Activated CD8-positive, alpha-beta T cell treated with anti-CD3 and anti-CD28 coated beads for 36 hours (primary cell): ENCODE results near the gene ACTRT2. TPM values are rescaled to one million over a fixed set of nuclear protein-coding genes. Genes with fewer than 3 reads are reported as not detected.

Experiments
- ATAC-seq: fragments of 200-7000 bp; cut with Tn5 transposase; one replicate; pipeline ENCODE4 v1.10.0; 2021; ENCODE audit warnings: mild to moderate bottlenecking, moderate library complexity
- CTCF ChIA-PET: fragments of 350-600 bp; sonication (Branson Sonifier 250); formaldehyde crosslinking; loops from one replicate; lab custom pipeline; 2021; ENCODE audit warnings: antibody characterized with exemption; lab: Charles Lee
- POLR2A ChIA-PET: fragments of 350-600 bp; sonication (Branson Sonifier 250); formaldehyde crosslinking; loops from one replicate; lab custom pipeline; 2021; ENCODE audit warnings: antibody characterized with exemption; lab: Charles Lee
- DNase-seq: peaks from one replicate; pipeline ENCODE4 v3.0.0-alpha.2; 2020
- H3K27ac Mint-ChIP-seq: one replicate; pipeline ENCODE4 v1.8.0; 2021; ENCODE audit warnings: mild to moderate bottlenecking, mixed read lengths
- H3K27me3 Mint-ChIP-seq: one replicate; pipeline ENCODE4 v1.8.0; 2021; ENCODE audit warnings: mixed read lengths
- H3K36me3 Mint-ChIP-seq: one replicate; pipeline ENCODE4 v1.8.0; 2021; ENCODE audit warnings: low read depth, mixed read lengths
- H3K4me1 Mint-ChIP-seq: one replicate; pipeline ENCODE4 v1.8.0; 2021; ENCODE audit warnings: low read depth, mixed read lengths
- H3K4me3 Mint-ChIP-seq: one replicate; pipeline ENCODE4 v1.8.0; 2021; ENCODE audit warnings: mild to moderate bottlenecking, moderate library complexity, mixed read lengths
- H3K9me3 Mint-ChIP-seq: one replicate; pipeline ENCODE4 v1.8.0; 2021; ENCODE audit warnings: mixed read lengths
- CTCF ChIP-seq: fragments of 200-600 bp; IDR thresholded peaks from one replicate; pipeline ENCODE4 v1.8.0; 2022; ENCODE audit warnings: antibody characterized with exemption, mild to moderate bottlenecking
- intact Hi-C: fragments of 100-400 bp; cut with micrococcal nuclease; formaldehyde crosslinking; loops from one replicate; pipeline ENCODE4 v1.10.0; 2022
- total RNA-seq, 2 experiments: library from RNA; stranded (reverse); gene quantifications; one replicate each; pipeline ENCODE4 v1.2.3, GENCODE V29; 2021

The ACTRT2 gene
- total RNA-seq, 2 experiments from 2014 or later = not detected

GRCh38 chr1:3061981-3062615, 40.8 kb downstream of the ACTRT2 start:
- TF ChIP-seq CTCF = no peak
- ChIA-PET POLR2A (no interaction called here), CTCF (no interaction called here)
- Mint-ChIP-seq H3K27me3 (peaks cover 5% of the 10 kb centered on the region), H3K27ac (no peak overlapping the region), H3K4me1 (no peaks in the 10 kb centered on the region), H3K36me3 (no peaks in the 10 kb centered on the region), H3K4me3 (no peak overlapping the region), H3K9me3 (no peaks in the 10 kb centered on the region)
- ATAC-seq = no peak
- DNase-seq = no peak
- intact Hi-C loops = no loop called here

DNA sequence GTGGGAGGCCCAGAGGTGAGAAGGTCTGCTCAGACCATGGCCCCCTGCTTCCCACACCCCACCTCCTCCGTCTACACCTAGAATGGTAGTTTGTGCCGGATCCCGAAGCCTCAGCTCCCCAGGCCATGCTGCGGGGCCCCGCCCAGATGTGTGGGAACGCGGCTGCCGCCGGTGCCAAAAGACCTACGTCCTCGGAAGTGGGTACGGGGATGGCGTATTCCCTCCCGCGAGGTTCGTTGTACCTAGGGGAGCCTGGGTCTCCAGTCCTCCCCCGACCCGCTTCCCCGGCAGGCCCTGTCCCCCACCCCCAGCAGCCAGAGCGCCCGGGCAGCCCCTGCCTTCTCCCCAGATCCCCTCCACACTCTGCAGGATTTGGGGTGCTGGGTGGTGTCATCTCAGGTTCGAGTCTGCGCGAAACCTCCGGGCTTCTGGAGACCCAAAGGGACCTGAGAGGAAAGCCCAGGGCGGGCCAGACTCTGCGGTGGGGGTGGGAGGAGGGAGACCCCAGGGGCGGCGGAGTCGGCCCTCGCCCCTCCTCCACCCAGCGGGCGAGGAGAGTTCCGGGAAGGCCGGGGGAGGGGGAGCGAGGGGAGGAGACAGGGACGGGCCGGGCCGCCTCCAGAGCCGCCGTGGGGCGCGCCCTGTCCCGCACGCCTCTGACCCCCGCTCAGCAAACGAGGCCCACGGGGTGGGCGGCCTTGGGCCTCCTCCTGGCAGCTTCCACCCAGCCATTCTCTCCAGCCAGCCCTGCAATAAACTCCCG, 41.5 kb downstream of the ACTRT2 start:
- ChIA-PET POLR2A (no interaction called here), CTCF (no interaction called here)
- H3K27ac Mint-ChIP-seq = no peak overlapping the region
- no peak for TF ChIP-seq CTCF
- no peak for DNase-seq
- intact Hi-C loops = no loop called here
- no peaks in the 10 kb centered on the region for H3K9me3 Mint-ChIP-seq
- peaks cover 11% of the 10 kb centered on the region for H3K27me3 Mint-ChIP-seq
- no peak for ATAC-seq
- H3K4me1 Mint-ChIP-seq = no peaks in the 10 kb centered on the region
- no peak overlapping the region for H3K4me3 Mint-ChIP-seq
- no peaks in the 10 kb centered on the region for H3K36me3 Mint-ChIP-seq

- no peak overlapping the region for H3K27ac Mint-ChIP-seq
- no peaks in the 10 kb centered on the region for H3K9me3 Mint-ChIP-seq
- H3K4me3 Mint-ChIP-seq = no peak overlapping the region
- ATAC-seq = no peak
- H3K27me3 Mint-ChIP-seq = peaks cover 13% of the 10 kb centered on the region
- POLR2A ChIA-PET = no interaction called here
- CTCF ChIA-PET = no interaction called here
- H3K4me1 Mint-ChIP-seq = no peaks in the 10 kb centered on the region
- intact Hi-C loops = no loop called here
- no peak for TF ChIP-seq CTCF
- no peak for DNase-seq
- no peaks in the 10 kb centered on the region for H3K36me3 Mint-ChIP-seq
Observed at GRCh38 chr1:3063379-3064295, 42.4 kb downstream of the ACTRT2 start.

GRCh38 chr1:3064296-3064850, 43.1 kb downstream of the ACTRT2 start:
- Mint-ChIP-seq H3K4me3 (no peak overlapping the region), H3K27ac (no peak overlapping the region), H3K27me3 (peaks cover 16% of the 10 kb centered on the region), H3K9me3 (no peaks in the 10 kb centered on the region), H3K36me3 (no peaks in the 10 kb centered on the region), H3K4me1 (peaks cover 2% of the 10 kb centered on the region)
- intact Hi-C loops = no loop called here
- ATAC-seq = no peak
- no peak for TF ChIP-seq CTCF
- ChIA-PET CTCF (no interaction called here), POLR2A (no interaction called here)
- no peak for DNase-seq
